HG02884 (cell line): ENCODE data around the gene METTL21A.
"Not testable (repeated sequence)": the region's sequence is repeated elsewhere in the genome, so short reads cannot be mapped to it uniquely, and the experiment has no call there.

Source experiments
- ATAC-seq: cut with Tn5 transposase; IDR thresholded peaks from one replicate; pipeline ENCODE4 v1.9.1; 2021; ENCODE audit warnings: mild to moderate bottlenecking, moderate library complexity; ENCODE audit not compliant: unreplicated experiment

METTL21A gene

GRCh38 chr2:207625014-207625907 is at the start of gene METTL21A:
Gene METTL21A, minus strand, starts transcription at chr2:207625394. Its CDS starts 1,019 bp downstream, at chr2:207624375.
- ATAC-seq, result peak; percentile 46

- no peak for ATAC-seq
Measured at GRCh38 chr2:207674826-207675225, 49.6 kb upstream of the METTL21A start.

- ATAC-seq, result no peak
Measured at GRCh38 chr2:207674266-207674774, 49.1 kb upstream of the METTL21A start.

GRCh38 chr2:207673431-207673830 is 48.2 kb upstream of the METTL21A start:
- ATAC-seq, result no peak

- ATAC-seq, result no peak
Measured at GRCh38 chr2:207670887-207671286, 45.7 kb upstream of the METTL21A start.

- no peak for ATAC-seq
Measured at GRCh38 chr2:207663870-207664545, 38.8 kb upstream of the METTL21A start.

GRCh38 chr2:207662203-207662602 is 37.0 kb upstream of the METTL21A start:
- ATAC-seq, result peak; percentile 80

GRCh38 chr2:207660994-207661393 is 35.8 kb upstream of the METTL21A start:
- no peak for ATAC-seq

GRCh38 chr2:207658156-207658555 is 33.0 kb upstream of the METTL21A start:
- ATAC-seq, result no peak

GRCh38 chr2:207655000-207655399 is 29.8 kb upstream of the METTL21A start:
- ATAC-seq, result no peak

GRCh38 chr2:207646582-207646981 is 21.4 kb upstream of the METTL21A start:
- ATAC-seq, result not testable (repeated sequence)

- no peak for ATAC-seq
Measured at GRCh38 chr2:207643892-207644291, 18.7 kb upstream of the METTL21A start.

GRCh38 chr2:207640661-207641060 is 15.5 kb upstream of the METTL21A start:
- ATAC-seq, result no peak

- ATAC-seq, result no peak
Measured at GRCh38 chr2:207640160-207640559, 15.0 kb upstream of the METTL21A start.

GRCh38 chr2:207639288-207639687 is 14.1 kb upstream of the METTL21A start:
- ATAC-seq, result not testable (repeated sequence)

GRCh38 chr2:207635468-207636200 is 10.4 kb upstream of the METTL21A start:
- ATAC-seq, result no peak

GRCh38 chr2:207633686-207634085 is 8.5 kb upstream of the METTL21A start:
- no peak for ATAC-seq

GRCh38 chr2:207632575-207633493 is 7.6 kb upstream of the METTL21A start:
- ATAC-seq, result no peak

- ATAC-seq, result no peak
Measured at GRCh38 chr2:207630491-207630890, 5.3 kb upstream of the METTL21A start.

GRCh38 chr2:207629553-207629952 is 4.4 kb upstream of the METTL21A start:
- ATAC-seq, result no peak
